GM19025 (cell line): ENCODE data around the gene SLC15A5.

Experiments used
- ATAC-seq: cut with Tn5 transposase; IDR thresholded peaks from one replicate; pipeline ENCODE4 v1.9.1; 2021; ENCODE audit warnings: mild to moderate bottlenecking, low read depth, moderate library complexity; ENCODE audit not compliant: unreplicated experiment

Gene SLC15A5

DNA sequence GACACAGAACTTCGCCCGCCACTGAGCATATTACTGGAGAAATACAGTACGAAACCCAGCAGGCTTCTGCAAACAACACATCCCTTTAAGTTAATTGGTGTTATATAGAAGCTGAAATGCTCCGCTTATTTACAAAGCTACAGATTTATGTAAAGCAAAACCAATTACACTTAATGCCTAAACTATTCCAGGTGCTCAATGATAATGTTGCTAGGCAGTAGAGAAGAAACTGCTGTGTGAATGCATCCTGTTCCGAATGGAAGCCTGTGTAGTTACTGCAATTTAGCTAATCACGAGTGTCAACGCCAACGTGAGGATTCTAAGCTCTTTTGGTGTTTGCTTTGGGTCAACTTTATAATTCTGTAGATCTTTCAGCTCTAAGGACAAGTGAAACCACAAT lies 89.8 kb downstream of the SLC15A5 start:
- ATAC-seq: no peak

DNA sequence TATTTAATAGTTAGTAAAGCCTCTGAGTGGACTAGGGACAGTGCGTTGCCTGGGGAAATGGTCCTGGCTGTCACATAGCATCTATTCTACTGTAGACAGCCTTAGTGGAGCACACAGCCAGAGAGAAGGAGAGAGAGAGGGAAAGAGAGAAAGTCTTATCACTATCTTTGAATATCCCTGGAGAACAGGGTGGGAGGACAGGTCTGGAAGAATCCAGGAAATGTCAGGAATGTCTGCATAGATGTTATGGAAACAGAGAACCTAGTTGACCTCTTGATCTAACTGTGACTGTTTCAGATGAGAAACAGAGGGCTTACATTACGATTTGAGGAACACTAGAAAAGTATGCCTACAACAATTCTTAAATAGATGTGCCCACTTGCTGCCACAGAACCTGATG lies 92.8 kb downstream of the SLC15A5 start:
- no peak for ATAC-seq

DNA sequence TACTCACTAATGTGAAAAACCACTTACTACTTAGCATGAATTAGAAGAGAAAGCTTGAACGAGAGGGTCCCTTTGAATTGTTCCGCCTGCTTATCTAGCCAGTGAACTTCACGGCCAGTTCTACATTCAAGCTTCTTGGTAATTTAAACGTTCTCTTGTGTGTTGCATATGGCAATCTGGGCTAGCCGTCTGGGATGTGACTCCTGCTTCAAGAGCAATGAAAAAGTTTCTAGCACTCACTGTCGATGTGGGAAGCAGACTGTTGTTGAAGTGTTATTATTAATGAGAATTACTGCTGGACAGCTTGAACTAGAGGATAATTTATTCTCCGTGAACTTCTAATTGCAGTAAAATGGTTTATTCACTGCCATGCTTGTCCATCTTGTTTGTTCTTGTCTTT lies 93.9 kb downstream of the SLC15A5 start:
- ATAC-seq: no peak

DNA sequence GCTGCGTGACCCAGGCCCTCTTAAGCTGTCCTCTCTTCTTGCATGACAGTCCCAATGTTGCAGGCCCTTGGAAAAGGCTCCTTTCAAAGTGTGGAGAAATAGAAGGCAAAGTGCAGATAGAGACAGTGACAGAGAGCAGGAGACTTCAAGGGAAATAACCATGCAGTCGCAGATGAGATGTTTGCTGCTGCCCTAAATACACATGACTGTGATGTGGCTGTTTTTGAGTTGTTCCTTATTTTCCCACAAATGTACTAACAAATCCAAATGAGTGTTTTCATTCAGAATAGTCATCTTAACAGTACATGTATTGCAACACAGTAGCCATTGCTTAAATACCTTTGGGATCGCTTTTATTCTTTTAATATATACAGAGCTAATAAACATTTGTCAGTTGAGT lies 101.6 kb downstream of the SLC15A5 start:
- no peak for ATAC-seq

DNA sequence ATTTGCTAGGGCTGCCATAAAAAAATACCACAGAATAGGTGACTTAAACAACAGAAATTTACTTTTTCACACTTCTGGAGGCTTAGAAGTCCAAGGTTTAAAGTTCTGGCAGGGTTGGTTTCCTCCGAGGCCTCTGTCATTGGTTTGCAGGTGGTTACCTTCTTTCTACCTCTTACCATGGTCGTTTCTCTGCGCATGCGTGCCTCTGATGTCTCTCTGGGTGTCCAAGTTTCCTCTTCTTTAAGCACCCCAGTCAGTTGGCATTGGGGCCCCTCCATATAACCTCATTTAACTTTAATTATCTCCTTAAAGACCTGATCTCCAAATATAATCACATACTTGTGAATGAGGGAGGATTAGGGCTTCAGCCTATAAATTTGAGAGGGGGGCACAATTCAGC lies 103.2 kb downstream of the SLC15A5 start:
- ATAC-seq: no peak

DNA sequence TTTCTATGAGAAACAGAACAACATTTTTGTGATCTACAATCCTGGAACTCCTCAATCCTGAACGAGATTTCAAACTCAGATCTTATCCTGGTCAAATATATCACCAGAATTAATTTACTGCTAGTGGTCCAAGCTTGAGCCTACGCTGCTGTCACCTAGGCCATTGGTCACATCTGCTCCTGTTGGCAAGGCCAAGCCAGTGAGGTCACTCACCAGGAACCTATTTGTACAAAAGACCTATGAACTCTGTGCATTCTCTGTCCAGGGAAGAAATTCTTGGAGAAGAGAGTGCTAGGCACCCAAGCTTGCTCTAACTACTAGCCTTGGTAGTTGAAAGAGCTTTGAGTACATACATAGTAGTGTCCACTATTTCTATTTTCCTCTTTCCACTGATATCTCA lies 106.1 kb downstream of the SLC15A5 start:
- ATAC-seq: no peak

DNA sequence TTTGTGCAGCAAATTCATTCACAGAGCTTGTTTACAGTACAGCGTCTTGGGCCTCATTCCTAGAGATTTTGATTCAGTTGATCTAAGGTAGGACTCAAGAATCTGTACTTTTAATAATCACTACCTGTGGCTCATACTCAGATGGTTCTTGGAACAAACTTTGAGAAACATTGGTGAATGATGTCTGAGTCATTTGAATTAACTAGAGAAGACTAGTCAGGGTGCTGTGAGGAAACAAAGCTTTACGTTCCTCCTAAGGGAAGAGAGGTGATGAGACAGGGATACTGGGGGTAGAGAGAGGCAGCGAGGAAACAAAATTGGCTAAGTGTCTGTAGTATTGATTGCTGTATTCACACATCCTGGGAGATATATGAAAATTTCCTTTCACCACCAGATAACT lies 109.4 kb downstream of the SLC15A5 start:
- no peak for ATAC-seq

DNA sequence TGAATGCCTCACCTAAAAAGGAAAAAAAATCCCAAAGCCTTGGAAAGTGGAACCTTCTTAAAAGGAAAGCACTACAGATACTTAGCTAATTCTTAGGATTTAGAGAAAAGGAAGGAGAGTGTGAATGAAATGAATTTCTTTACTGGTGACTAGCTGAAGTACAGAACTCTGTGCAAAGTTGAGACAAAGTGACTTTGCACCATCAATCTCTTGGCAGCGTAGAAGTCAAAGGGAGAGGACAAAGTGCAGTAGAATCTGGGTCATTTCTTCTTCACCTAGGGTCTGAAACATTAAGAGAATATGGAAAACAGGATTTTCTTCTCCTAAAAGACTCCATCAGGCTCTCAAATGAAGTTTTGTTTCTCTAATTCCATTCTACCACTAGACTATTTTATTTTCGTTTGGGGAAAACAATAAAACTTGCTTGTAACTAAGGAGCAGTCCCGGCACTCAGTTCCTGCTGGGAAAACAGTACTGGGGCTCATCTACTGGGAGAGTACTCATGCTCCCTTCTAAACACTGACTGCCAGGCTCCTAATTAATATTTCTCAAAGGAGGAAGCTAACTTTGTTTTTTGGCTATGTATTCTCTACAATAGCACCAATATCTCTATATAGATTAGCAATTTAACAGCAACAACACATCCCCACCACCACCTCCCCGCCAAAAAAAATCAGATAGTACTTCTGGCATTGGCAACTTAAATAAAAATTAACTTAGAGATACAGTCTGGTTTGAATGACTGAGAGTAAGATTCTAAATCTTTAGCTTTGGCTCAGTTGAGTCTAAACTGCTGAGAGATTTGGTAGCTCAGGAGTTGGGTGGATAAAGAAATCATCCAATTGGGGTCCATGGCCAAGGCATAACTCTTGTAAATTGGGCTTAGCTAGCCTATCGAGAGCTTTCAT lies 110.7 kb downstream of the SLC15A5 start:
- no peak for ATAC-seq

DNA sequence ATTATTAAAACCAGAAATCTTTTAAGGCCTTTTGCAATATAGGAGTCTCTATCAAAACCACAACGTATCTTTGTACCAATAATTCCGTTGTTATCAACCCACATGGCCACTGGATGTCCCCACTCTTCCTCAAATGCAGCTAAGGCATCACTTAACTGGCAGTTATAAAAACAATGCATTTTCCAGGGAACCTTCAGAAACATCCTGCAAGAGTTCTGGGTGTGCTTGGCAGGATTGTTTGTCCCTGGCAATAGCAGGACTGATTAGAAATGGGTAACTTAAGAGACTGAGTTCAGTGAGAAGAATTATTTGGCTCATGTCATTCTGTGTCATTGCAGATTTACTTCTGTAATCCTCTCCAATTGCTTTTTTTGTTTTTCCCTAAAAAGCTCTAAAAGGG lies 112.0 kb downstream of the SLC15A5 start:
- no peak for ATAC-seq

DNA sequence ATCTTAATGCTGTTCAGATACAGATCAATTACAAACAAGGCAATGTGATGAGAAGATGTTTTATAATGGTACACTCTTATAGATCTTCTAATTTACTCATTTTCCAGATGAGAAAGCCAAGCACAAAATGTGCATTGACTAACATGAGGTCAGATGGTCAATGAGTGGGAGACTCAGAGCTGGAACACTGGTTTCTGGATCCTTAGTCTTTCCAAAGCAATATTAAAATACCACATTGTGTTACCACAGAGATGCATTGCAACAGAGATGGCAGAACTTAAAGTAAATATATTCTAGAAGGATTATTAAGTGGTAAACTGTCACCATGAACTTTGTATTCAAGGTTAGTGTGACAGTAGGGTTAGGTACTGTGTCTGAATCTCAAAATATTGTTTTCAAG lies 113.6 kb downstream of the SLC15A5 start:
- no peak for ATAC-seq

DNA sequence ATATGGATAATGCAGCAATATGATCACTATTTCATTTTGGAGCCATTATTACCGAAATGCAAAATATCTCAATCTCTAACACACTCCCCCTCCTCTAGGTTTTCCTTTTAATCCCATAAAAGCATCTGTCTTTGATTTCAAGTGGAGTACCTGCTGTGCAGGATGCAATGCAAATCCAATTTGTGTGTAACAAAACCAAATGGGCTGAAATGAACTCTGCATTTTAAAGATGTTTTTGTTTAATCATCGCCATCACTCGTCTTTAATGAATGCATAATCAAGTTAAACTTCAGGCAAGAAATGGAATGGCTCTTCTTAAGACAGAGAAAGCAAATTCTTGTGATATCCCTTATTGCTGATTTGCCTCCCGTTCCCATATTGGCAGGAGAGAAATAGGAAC lies 114.3 kb downstream of the SLC15A5 start:
- ATAC-seq: no peak

DNA sequence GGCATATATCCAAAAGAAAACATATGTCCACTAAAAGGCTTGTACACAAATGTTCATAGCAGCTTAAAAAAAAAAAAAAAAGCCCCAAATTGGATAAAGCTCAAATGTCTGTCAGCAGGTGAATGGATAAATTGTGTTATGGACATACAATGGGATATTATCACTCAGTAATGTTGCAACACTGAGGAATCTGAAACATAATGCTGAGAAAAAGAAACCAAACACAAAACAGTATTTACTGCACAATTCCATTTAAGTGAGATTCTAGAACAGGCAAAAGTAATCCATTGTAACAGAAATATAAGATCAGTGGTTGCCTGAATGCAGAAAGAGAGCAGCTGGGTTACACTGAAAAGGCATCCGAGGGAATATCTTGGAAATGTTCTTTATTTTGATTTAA lies 117.9 kb downstream of the SLC15A5 start:
- no peak for ATAC-seq

DNA sequence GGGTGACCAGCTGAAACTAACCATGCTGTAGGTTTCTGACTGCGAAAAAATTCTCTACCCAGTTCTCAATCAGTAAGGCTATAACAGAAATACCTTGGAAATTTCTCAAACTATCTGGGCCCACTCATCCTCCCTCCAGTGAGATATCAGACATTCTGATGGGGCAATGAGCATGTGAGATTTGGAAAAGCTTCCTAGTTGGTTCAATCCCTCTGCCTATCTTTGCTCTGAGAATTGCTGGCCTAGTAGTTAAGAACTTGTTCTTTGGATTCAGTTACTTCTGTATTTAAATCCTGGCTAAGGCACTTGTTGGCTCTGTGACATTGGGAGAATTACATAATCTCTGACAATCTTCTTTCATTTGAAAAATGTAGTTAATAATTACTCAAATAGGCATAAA lies 119.4 kb downstream of the SLC15A5 start:
- no peak for ATAC-seq

DNA sequence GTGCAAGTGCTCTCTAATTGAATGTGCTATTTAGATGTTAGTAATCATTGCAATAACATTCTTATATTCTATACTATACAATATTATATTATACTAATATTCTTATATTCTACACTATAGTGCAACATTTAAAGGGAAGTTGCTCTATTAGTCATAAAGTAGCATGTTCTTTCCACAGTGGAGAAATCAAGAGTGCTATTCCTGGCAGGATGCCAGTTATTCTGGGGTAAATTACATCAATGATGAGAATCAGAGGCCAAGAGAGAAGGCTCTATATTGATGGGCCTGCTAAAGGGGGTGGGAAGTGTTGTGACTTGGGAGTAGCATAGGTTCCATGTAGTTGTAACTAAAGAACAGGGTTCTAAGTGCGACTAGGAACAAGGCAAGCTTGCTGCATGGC lies 121.5 kb downstream of the SLC15A5 start:
- ATAC-seq: no peak

DNA sequence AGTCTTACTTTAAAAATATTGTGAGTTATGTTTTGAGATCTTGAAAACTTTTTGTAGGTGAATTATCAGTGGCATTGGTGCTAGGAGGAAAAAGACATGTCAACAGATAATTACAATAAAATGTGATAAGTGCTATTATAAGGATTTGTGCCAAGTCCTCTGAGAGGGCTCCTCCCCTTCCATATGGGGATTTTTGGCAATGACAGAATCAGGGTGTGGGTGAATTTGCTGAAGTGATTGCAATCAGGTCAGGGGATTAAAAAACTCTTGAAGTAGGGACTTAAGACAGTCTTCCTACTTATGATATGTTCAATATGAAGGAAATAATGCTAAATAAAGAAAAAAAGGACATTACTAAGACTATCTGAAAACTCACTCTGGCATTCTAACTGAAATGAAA lies 122.5 kb downstream of the SLC15A5 start:
- no peak for ATAC-seq

DNA sequence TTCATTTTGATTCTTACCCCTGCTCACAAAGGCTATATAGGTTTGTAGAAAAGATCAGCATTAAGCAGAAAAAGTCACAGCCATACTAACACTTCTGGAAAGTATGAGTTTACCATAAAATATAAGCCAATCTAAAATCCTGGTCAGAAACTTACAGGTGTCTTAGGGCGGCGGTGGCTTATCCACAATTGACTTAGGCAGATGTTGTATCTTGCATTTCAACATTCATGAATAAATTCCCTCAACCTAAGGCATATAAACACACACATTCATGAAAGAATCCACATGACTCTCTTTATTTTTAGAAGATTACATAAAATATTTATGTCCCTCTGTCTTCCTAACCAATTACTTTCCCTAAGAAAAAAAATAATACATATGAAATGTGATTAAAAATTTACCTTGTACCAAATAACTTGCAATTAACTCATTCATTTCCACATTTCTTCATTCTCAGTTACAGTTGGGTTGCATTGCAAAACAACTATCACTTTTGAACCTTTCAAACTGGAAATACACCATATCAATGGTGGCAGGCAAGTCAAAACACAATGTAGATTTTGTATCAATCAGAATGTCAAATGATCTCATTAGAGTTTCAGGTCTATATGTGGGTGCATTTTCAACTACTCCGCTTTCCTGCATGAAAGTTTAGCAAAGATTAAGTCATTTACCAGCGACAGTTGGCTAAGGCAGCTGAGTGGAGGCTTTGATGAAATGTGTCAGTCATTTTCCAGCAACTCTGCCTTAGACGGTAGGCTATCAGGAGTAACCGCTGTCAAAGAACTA lies 124.4 kb downstream of the SLC15A5 start:
- no peak for ATAC-seq

DNA sequence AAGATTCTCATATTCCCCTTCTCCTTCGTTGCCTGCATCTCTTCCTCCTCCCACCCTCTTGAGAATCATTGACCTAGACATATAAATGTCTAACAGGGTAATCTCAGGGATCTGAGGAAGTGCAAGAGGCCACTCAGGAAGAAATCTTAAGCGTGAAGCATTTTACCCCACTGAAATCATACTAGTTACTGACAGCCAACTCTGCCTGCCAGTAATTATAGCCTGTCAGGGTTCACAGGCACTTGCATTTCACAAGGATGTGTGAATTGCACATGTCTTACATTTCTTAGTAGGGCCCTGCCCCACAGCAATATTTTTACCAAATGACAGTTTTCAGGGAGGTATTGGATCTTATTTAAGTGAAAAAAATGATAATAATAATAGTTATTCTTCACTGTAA lies 127.2 kb downstream of the SLC15A5 start:
- no peak for ATAC-seq

DNA sequence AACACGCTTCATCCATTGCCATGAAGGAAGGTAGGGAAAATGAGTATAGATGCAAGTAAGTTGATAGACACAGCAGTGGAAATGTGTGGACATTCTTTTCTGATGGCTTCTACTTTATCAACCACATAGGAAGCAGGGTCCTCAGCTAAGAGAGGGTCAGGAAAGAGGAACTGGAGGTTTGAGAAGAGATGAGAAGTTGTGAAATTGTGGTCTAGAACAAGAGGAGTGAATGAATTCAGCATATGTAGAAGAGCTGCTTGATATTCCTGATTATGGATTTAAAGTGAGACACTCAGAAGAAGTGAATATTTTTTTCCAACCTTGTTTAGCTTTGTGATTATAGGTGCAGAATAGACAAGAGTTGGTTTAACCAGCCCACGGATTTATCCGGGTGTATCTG lies 128.5 kb downstream of the SLC15A5 start:
- no peak for ATAC-seq
